Epithelial cell of proximal tubule (primary cell): ENCODE measurements around the gene ECM2. TPM values are rescaled to one million over a fixed set of nuclear protein-coding genes. Genes with fewer than 3 reads are reported as not detected.

ENCODE experiments used
- DNase-seq: peaks from one replicate; pipeline ENCODE4 v3.0.0-alpha.2; 2011; ENCODE audit warnings: low read depth
- H3K4me3 ChIP-seq: 2 replicates; pipeline ENCODE4 v1.5.1; 2011; ENCODE audit warnings: low read depth, mild to moderate bottlenecking, low read length
- CTCF ChIP-seq: conservative IDR thresholded peaks from 2 replicates; pipeline ENCODE4 v1.5.1; 2012; ENCODE audit warnings: low read depth, mild to moderate bottlenecking, low read length
- total RNA-seq: library from RNA; depleted of rRNA; stranded (reverse); fragments of >200 nt; gene quantifications from 2 replicates; pipeline ENCODE4 v1.2.3, GENCODE V29; 2015

ECM2 gene
- total RNA-seq, 1 donor from 2014 or later, result not detected

GRCh38 chr9:92509050-92509449, 26.7 kb downstream of the ECM2 start:
- no peak for DNase-seq
- H3K4me3 ChIP-seq, result no peak overlapping the region
- TF ChIP-seq CTCF, result no peak

- no peak for DNase-seq
- H3K4me3 ChIP-seq, result no peak overlapping the region
- TF ChIP-seq CTCF, result no peak
Observed at GRCh38 chr9:92508018-92508820, 27.6 kb downstream of the ECM2 start.

GRCh38 chr9:92507496-92507895, 28.3 kb downstream of the ECM2 start:
- TF ChIP-seq CTCF, result no peak
- H3K4me3 ChIP-seq, result no peak overlapping the region
- DNase-seq, result no peak

GRCh38 chr9:92507005-92507404, 28.8 kb downstream of the ECM2 start:
- no peak for DNase-seq
- no peak for TF ChIP-seq CTCF
- no peak overlapping the region for H3K4me3 ChIP-seq

GRCh38 chr9:92506184-92506857, 29.5 kb downstream of the ECM2 start:
- DNase-seq, result peak; percentile 7
- no peak overlapping the region for H3K4me3 ChIP-seq
- TF ChIP-seq CTCF, result no peak

GRCh38 chr9:92504881-92505280, 30.9 kb downstream of the ECM2 start:
- H3K4me3 ChIP-seq, result no peak overlapping the region
- no peak for TF ChIP-seq CTCF
- DNase-seq, result no peak

GRCh38 chr9:92503156-92503555, 32.6 kb downstream of the ECM2 start:
- no peak overlapping the region for H3K4me3 ChIP-seq
- no peak for DNase-seq
- no peak for TF ChIP-seq CTCF
